Lower leg skin (tissue), 3 donors: ENCODE results near the gene MRPL11.

Source experiments
- POLR2A ChIP-seq, 2 donors: fragments of 450-650 bp; IDR thresholded peaks; one replicate each; pipeline ENCODE4 v1.6.1; 2016 to 2017; ENCODE audit warnings: antibody characterized with exemption in 2 of 2, mild to moderate bottlenecking in 1 of 2, moderate library complexity in 1 of 2
- TF ChIP-seq, protein P1 (sequence below), 3 donors: fragments of 450-650 bp; IDR thresholded peaks; one replicate each; pipeline ENCODE4 v1.5.1; 2016; ENCODE audit warnings: antibody characterized with exemption in 3 of 3, mild to moderate bottlenecking in 3 of 3, moderate library complexity in 2 of 3

- no peak for TF ChIP-seq POLR2A (IDR thresholded peaks at IDR 0.05)
- TF ChIP-seq, protein P1, sequence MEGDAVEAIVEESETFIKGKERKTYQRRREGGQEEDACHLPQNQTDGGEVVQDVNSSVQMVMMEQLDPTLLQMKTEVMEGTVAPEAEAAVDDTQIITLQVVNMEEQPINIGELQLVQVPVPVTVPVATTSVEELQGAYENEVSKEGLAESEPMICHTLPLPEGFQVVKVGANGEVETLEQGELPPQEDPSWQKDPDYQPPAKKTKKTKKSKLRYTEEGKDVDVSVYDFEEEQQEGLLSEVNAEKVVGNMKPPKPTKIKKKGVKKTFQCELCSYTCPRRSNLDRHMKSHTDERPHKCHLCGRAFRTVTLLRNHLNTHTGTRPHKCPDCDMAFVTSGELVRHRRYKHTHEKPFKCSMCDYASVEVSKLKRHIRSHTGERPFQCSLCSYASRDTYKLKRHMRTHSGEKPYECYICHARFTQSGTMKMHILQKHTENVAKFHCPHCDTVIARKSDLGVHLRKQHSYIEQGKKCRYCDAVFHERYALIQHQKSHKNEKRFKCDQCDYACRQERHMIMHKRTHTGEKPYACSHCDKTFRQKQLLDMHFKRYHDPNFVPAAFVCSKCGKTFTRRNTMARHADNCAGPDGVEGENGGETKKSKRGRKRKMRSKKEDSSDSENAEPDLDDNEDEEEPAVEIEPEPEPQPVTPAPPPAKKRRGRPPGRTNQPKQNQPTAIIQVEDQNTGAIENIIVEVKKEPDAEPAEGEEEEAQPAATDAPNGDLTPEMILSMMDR (IDR thresholded peaks at IDR 0.05): no peak
Observed at GRCh38 chr11:66393954-66394353, 44.7 kb downstream of the MRPL11 start.
